AG10803 (cell line): Measurements from ENCODE around the gene NEGR1.
A peak's percentile ranks its signal among the peaks of the same experiment; 100 is the strongest.

Experiments
- DNase-seq: peaks from one replicate; pipeline ENCODE4 v3.0.0; 2010; ENCODE audit warnings: low read depth
- H3K4me3 ChIP-seq: 2 replicates; pipeline ENCODE4 v1.5.1; 2011; ENCODE audit warnings: mild to moderate bottlenecking, low read length, control low read depth
- CTCF ChIP-seq: conservative IDR thresholded peaks from 2 replicates; pipeline ENCODE4 v1.5.1; 2011; ENCODE audit warnings: mild to moderate bottlenecking, low read length, control low read depth, inconsistent platforms

The NEGR1 gene

DNA sequence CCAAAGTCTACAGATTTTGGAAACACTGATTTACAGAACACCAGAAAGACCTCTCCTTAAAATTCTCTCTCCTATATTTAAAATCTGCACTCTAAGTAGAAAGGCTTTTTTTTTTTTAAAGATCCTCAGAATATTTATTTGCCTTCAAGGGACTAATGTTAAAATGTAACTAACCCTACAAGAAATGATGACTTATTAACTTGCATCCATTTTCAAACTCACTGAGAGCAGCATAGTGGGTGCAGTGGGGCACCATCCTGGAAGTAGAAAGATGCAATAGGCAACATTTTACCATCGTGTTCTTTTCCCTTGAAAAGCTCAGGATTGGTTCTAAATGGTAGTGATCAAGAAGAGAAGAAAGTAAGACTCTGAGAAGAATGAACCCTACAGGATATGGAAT lies 498.1 kb downstream of the NEGR1 start:
- no peak for TF ChIP-seq CTCF
- DNase-seq = no peak
- no peak overlapping the region for H3K4me3 ChIP-seq

DNA sequence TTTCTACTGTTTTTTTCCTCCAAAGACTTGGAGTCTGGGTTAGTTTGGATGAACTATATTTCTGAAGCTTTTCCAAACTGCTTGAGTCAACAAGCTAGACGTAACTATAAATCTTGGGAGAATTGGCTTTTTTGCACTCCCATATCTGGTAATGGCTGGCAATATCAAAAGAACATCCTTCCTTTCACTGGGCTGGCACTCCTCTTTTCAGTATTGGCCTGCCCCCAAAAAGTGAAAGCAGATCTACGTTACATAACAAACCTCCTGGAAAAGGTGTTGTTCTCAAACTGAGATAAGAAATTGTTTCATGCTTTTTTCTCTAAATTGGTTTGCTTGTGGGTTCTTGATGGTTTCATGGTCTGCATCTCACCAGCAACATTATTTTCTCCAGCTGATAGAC lies 499.3 kb downstream of the NEGR1 start:
- no peak for TF ChIP-seq CTCF
- no peak overlapping the region for H3K4me3 ChIP-seq
- DNase-seq = no peak

DNA sequence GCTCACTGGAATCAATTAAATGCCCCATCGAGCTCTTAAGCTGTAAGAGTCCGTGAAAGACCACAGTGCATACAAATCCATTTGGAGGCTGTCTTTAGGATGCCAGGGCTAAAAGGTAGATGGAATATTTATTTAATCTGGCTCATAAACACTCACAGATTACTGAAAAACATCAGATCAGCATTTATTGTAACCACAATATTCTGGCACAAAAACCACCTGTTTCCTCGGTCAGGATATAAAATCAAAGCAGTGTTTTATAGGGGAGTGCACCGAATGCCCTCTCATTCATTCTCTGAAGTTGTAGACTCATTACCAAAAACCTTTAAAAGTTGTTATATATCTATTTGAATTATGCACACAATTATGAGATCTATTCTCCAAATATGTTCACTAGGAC lies 500.9 kb downstream of the NEGR1 start:
- H3K4me3 ChIP-seq = no peak overlapping the region
- no peak for TF ChIP-seq CTCF
- no peak for DNase-seq

DNA sequence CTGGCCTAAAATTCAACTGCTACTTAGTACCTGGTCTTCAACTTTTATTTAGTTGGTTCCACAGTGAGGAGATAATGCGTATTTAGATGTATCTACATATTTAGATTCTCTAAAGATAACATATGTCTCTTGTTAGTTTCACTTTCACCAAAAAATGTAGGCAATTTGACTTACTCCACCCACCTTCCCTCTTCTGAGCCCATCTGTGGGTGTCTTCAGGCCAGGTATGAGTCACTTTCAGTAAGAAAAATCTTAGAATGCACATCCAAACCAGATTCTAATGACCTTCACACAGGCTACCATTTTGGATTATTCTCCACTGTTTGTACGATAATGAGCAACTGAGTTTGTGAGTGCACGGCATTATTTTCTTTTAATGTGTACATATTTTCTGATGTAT lies 501.7 kb downstream of the NEGR1 start:
- no peak overlapping the region for H3K4me3 ChIP-seq
- DNase-seq = peak; percentile 11
- TF ChIP-seq CTCF = no peak

DNA sequence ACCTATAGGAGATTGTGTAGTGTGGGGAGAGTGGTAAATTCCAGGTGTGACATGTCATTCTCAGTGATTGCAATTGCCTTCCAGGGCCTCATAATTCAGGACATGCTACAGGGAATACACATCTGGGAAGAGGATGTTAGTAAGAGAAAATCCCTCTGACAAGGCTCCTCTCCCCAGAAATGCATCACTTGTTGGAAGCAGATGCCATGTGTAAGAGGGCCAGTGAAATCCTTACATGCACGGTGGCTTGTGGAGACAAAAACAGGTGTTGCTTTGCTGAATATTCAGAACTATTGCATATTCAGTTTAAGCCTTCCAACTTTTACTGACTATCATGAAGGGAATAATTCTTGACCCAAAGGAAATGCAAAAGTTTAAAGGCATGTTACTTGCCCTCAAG lies 503.4 kb downstream of the NEGR1 start:
- no peak overlapping the region for H3K4me3 ChIP-seq
- TF ChIP-seq CTCF = no peak
- DNase-seq = peak; percentile 1

DNA sequence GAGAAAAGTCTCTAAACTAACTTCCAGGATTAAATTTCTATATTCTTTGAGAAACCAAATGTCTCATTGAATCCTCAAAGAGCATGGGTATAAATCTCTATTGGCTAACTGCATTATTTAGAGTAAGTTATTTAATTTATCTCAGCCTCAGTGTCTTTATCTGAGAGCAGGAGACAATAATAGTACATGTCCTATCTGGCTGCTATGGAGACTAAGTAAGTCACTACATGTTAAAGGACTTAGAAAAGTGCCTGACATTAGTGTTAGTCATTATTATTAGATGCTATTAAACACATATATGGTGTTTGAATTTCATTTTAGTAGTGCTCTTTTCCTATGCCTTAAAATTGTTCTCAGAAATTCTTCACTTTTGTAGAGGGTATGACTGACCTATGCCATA lies 505.2 kb downstream of the NEGR1 start:
- no peak for TF ChIP-seq CTCF
- no peak for DNase-seq
- no peak overlapping the region for H3K4me3 ChIP-seq

DNA sequence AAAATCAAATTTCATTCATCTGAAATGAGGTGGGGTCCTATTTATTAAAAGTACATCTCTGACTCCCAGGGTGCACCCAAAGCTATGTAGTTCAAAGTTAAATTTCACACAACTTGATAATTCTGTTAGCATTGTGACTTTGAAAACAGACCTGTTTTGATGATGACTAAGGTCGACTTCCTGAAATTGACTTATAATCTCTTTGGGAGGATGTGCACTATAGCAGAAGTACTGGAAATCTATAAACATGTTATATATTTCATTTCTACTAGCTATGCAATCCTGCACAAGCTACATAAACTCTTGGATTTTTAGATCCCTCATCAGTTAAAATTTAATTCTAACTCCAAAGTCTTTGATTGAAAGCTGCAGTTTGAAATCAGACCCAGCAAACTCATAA lies 507.6 kb downstream of the NEGR1 start:
- no peak overlapping the region for H3K4me3 ChIP-seq
- DNase-seq = no peak
- no peak for TF ChIP-seq CTCF
